T-helper 1 cell treated with Interleukin-12 subunit alpha and Interleukin-12 subunit beta and Interleukin-4 antibody, amounts not matched to agents 30 ng/mL and 1 ng/mL, for 36 hours (primary cell): ENCODE measurements around the gene RAP1GAP. TPM values are rescaled to one million over a fixed set of nuclear protein-coding genes. Genes with fewer than 3 reads are reported as not detected.
"Not testable (repeated sequence)": the region's sequence is repeated elsewhere in the genome, so short reads cannot be mapped to it uniquely, and the experiment has no call there.

Experiments used
- intact Hi-C: fragments of 100-400 bp; cut with micrococcal nuclease; formaldehyde crosslinking; loops from one replicate; pipeline ENCODE4 v1.15.1; 2024
- total RNA-seq: library from RNA; stranded (reverse); gene quantifications from 2 replicates; pipeline ENCODE4 v1.2.3, GENCODE V29; 2022

RAP1GAP gene
- total RNA-seq, 1 donor from 2014 or later = 0.54 TPM

DNA sequence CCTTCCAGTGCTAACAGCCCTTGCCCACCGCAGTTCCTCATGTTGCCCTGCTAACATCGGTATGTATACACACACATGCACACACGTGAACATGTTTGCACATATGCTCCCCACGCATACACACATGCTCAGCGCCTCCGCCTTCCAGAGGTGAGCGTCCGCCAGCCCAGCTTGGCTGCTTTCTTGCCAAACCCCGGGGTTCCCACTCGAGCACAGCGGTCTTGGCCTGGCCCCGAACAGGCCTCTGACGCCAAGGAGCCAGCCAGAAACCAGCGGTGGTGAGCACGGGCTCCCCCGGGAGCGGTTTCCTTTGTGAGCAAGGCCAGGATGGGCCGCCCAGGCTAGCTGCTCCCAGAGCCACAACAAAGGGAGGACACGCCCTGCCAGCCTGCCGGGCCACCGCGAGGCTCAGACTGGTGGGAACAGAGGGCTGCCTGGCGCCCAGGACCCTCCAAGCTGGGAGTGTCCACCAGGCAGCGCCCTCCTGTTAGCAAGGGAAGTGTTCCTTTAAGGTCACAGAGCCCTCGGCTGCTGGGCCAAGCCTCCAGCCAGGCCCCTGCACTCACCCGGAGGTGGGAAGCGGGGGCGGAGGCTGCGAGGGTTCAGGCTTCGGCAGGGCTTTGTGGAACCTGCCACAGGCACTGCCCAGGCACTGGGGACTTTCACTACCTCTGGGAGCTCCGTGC, 94.5 kb downstream of the RAP1GAP start:
- intact Hi-C loops = no loop called here

- intact Hi-C loops = no loop called here
Observed at GRCh38 chr1:21573971-21574465, 95.1 kb downstream of the RAP1GAP start.

GRCh38 chr1:21573475-21573874, 95.7 kb downstream of the RAP1GAP start:
- intact Hi-C loops = no loop called here

DNA sequence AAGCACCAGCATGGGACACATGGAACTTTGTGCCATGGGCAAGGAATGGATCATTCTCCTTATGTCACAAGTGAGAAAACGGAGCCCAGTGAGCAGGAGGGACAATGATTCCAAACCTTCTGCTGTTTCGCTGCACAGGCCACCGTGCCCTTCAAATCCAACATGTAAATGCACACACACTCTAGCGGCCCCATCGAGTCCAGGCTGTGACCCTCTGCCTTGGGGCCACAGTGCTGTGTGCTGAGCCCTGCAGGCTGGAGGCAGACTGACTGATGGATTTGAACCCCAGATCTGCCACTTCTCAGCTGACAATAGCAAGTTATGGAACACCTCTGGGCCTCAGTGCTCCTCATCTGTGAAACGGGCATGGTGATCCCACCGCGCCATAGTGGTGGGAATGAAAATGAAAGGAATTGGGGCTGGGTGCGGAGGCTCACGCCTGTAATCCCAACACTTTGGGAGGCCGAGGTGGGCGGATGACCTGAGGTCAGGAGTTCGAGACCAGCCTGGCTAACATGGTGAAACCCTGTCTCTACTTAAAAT, 96.4 kb downstream of the RAP1GAP start:
- intact Hi-C loops = no loop called here

DNA sequence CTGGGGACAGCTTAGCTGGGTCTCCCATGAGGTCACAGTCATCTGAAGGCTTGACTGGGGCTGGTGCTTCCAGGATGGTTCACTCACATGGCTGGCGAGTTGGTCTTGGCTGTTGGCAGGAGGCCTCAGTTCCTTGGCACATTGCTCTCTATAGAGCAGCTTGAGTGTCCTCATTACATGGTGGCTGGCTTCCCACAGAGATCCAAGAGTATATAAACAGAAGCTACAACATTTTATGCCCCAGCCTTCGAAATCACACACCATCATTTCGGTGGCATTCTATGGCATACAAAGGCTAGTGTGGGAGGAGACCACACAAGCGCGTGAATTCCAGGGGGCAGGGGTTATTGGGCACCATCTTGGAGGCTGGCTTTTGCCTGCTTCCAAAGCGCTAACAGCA, 96.9 kb downstream of the RAP1GAP start:
- intact Hi-C loops = no loop called here

DNA sequence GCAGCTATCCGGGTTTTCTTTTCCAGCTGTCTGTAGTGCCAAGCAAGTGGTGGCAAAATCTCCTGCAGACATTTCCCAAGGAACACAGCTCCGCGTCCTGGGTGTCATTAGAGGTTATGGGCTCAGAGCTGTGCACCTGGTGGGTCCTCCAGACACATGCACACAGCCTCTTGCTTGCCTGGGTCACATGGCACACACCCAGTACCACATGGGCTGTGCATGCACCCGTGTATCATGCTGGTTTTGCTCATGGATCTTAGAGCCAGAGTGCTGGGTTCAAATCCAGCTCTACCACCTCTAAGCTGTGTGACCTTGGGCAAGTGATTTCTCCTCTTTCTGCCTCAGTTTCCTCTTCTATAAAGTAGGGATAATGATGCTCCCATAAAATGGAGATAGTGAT, 98.3 kb downstream of the RAP1GAP start:
- intact Hi-C loops = no loop called here

DNA sequence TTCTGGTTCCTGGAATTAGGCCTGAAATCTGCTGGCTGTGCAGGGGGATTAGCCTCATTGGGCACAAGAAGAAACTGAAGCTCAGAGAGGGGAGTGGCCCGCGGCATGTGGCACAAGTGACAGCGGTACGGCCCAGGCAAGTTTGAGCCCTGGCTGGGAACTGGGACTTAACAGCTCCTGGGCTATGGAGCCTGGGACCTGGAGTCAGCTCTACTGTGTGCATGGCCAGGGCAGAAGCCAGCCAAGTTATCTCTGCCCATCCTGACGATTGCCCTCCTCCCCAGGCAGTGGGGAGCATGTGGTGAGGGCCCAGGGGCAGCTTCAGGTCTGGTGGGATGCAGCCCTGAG, 98.7 kb downstream of the RAP1GAP start:
- intact Hi-C loops = no loop called here

GRCh38 chr1:21569820-21570527, 99.2 kb downstream of the RAP1GAP start:
- intact Hi-C loops = no loop called here

GRCh38 chr1:21568809-21569385, 100.3 kb downstream of the RAP1GAP start:
- intact Hi-C loops = no loop called here

DNA sequence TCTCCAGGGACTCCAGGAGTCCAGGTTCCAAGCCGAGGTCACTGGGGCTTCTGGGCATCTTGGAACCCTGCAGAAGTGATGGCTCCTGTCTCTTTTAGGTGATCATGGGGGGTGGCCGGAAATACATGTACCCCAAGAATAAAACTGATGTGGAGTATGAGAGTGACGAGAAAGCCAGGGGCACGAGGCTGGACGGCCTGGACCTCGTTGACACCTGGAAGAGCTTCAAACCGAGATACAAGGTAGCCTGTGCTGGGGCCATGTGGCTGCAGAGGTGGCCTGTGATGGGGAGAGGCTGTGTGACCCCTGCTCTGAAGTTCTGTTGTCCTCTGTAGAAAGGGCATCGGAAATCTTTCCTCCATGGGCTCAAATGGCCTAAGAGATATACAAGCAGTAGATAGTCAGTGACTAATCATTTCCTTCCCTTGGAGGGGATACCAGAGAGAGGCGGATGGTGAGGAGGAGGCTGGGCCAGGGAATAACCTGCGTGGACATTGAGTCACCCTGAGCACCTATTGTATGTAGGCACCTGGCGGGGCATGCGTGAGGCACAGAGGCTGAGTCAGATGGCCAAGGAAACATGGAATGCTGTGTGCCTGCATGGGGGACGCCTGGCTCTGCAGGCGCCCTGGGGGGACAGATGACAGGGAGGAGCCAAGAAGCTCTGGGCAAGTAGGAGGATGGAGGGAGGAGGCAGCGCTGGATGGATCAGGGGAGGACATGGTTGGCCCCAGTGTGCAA, 101.0 kb downstream of the RAP1GAP start:
- intact Hi-C loops = no loop called here

- intact Hi-C loops = no loop called here
Observed at GRCh38 chr1:21567241-21568005, 101.7 kb downstream of the RAP1GAP start.

DNA sequence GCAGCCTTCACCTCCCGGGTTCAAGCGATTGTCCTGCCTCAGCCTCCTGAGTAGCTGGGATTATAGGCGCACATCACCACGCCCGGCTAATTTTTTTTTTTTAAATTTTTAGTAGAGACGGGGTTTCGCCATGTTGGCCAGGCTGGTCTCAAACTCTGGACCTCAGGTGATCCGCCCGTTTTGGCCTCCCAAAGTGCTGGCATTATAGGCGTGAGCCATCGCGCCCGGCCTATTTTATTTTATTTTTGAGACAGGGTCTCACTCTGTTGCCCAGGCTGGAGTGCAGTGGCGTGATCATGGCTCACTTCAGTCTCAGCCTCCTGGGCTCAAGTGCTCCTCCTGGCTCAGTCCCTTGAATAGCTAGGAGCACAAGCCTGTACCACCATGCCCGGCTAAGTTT, 102.8 kb downstream of the RAP1GAP start:
- intact Hi-C loops = not testable (repeated sequence)

DNA sequence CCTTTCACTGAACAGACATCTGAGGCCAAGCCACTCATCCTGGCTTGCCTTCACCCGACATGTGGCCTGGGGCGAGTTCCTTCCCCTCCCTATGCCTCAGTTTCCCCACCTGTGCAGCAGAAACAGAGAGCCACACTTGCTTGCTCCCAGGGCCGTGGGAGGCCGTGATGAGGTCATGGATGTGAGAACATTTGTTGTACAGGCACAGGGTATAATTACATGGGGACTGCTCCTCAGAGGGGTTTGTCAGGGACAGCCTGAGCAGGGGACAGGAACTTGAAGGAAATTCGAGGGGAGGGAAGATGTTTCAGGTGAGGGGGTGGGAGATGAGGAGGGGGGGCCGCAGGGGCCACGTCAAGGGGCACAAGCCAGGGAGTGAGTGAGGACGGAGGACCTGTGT, 103.9 kb downstream of the RAP1GAP start:
- intact Hi-C loops = no loop called here

DNA sequence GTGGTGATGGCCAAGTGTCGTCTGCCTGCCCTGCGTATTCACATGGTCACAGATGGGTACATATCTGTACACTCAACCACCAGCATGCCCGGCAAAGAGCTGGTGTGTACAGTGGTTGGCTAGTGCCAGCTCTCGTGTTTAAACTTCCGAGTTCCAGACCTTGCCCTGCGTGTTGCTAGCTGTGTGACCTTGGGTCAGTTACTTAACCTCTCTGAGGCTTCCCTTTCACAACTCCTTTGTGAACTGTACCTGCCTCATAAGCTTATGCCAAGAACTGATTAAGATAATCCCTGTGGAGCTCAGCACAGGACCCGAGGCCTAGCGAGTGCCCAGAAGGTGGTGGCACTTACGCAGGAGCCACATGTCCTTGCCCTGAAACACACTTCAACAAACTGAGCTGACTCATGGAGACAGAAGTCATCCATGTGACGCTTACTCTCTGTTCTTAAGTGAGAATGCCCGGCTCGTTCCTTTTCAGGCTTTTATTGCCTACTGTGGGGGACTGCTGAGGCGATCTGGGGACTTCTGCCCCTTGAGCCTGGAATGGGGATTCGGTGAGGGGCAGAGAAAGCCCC, 104.5 kb downstream of the RAP1GAP start:
- intact Hi-C loops = no loop called here

GRCh38 chr1:21563971-21564370, 105.2 kb downstream of the RAP1GAP start:
- intact Hi-C loops = no loop called here

DNA sequence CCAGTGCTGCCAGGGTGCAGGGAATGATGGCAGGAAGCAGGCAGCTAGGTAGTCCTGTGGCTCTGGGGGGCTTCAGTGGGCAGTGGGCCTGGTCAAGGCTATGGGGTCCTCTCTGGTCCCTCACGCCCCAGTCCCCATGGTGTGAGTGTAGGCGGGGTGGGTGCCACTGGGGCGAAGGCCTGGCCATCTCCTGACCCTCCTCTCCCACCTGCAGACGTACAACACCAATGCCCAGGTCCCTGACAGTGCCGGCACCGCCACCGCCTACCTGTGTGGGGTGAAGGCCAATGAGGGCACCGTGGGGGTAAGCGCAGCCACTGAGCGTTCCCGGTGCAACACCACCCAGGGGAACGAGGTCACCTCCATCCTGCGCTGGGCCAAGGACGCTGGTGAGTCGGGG, 106.3 kb downstream of the RAP1GAP start:
- intact Hi-C loops = no loop called here

DNA sequence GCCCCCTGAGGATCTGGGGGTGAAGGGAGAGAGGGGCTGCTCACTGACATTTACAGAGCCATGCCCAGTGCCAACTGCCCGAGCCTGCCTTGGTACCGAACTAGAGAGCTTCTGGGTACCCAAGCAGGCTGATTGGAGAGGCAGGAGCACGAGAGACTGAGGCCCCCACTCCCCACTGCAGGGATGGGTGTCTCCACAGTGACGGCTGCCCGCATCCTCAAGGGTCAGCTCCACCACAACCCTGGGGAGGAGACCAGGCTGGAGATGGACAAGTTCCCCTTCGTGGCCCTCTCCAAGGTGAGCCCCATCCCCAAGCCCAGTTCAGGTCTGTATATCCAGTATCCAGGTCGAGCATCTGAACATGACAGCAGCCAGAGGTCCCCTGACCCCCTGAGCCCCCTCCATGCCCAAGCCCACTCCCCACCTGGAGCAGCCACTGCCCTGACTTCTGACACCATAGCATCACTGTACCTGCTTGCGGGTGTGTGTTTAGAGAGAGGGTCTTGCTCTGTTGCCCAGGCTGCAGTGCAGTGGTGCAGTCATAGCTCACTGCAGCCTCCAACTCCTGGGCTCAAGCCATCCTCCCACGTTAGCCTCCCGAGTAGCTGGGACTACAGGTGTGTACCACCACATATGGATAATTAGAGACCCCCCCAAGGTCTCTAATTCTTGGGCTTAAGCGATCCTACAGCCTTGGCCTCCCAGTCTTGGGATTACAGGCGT, 108.1 kb downstream of the RAP1GAP start:
- intact Hi-C loops = no loop called here

DNA sequence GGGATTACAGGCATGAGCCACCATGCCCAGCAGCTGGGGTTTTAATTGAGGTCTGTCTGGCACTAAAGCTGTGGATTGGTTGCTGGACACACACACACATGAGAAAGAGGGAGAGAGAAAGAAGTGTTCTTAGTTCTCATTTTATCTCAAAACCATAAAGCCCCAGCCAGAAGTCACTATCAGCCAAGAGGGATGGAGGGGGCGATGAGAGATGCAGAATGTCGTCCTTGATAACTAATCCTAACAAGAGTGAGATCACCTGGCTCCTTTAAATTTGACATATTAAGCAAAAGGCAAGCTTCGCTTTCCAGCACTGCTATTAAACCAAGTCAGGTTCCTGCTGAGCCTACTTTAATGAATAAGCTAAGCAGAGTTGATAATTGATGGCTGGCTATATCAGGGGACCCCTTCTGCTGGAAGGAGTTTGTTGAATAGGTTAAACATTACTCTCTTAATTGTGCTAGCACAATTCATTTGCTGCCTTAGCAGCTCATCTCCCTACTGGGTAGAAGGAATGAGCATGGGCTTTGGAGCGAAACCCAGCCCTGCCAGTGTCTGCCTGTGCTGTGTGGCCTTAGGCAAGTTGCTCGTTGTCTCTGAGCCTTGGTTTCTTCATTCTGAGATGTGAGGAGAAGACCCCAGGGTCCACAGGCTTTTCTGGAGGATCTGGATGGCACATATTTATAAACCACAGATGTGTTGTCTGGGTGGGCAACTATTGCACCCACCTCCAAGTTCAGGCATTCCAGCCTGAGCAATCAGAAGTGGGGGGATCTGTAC, 109.2 kb downstream of the RAP1GAP start:
- intact Hi-C loops = no loop called here
